VCaP (cell line): ENCODE data around the gene DCTPP1.

Source experiments
- H3K27ac ChIP-seq: fragments of 450-650 bp; 2 replicates; pipeline ENCODE4 v1.5.1; 2017
- CTCF ChIP-seq: fragments of 450-650 bp; conservative IDR thresholded peaks from 2 replicates; pipeline ENCODE4 v1.5.1; 2017; ENCODE audit warnings: mild to moderate bottlenecking, moderate library complexity

The DCTPP1 gene

GRCh38 chr16:30445408-30446202, 15.8 kb upstream of the DCTPP1 start, which contains the start of gene SEPHS2:
TSS of gene SEPHS2 (minus strand) at chr16:30445874. CDS start at chr16:30445727, 147 bp downstream.
- peak; percentile 18; the same call in 1 of the 2 replicates for TF ChIP-seq CTCF
- peak within 1 kb of the TSS; percentile 73 for H3K27ac ChIP-seq

- H3K27ac ChIP-seq: peak overlapping the region; percentile 73
- no peak for TF ChIP-seq CTCF
Measured at GRCh38 chr16:30445149-30445407, 15.2 kb upstream of the DCTPP1 start.

- no peak for TF ChIP-seq CTCF
- H3K27ac ChIP-seq: no peak overlapping the region
Measured at GRCh38 chr16:30444231-30445148, 14.7 kb upstream of the DCTPP1 start.

- H3K27ac ChIP-seq: no peak overlapping the region
- TF ChIP-seq CTCF: no peak
Measured at GRCh38 chr16:30443631-30444030, 13.8 kb upstream of the DCTPP1 start.

GRCh38 chr16:30439720-30440348, 10.0 kb upstream of the DCTPP1 start:
- H3K27ac ChIP-seq: no peak overlapping the region
- no peak for TF ChIP-seq CTCF

- H3K27ac ChIP-seq: peak overlapping the region; percentile 71
- TF ChIP-seq CTCF: no peak
Measured at GRCh38 chr16:30438835-30439234, 9.0 kb upstream of the DCTPP1 start.

GRCh38 chr16:30437511-30438046, 7.7 kb upstream of the DCTPP1 start:
- TF ChIP-seq CTCF: no peak
- peak overlapping the region; percentile 71 for H3K27ac ChIP-seq
